HL-60 (cell line): ENCODE measurements around the gene IRAK3.
"Not testable (repeated sequence)": the region's sequence is repeated elsewhere in the genome, so short reads cannot be mapped to it uniquely, and the experiment has no call there.

Source experiments
- DNase-seq, 2 experiments: peaks; one replicate each; pipeline ENCODE4 v3.0.0-alpha.2; 2010 to 2020; ENCODE audit warnings: low read depth in 1 of 2, low spot score in 1 of 2
- H3K27ac ChIP-seq: fragments of 250-450 bp; sonication (Bioruptor Pico); replicated peaks from 2 replicates; pipeline ENCODE4 v1.5.1; 2020; ENCODE audit warnings: mild to moderate bottlenecking, moderate library complexity
- H3K27me3 ChIP-seq: fragments of 250-450 bp; sonication (Bioruptor Pico); 2 replicates; pipeline ENCODE4 v1.5.1; 2021; ENCODE audit warnings: mild to moderate bottlenecking, moderate library complexity; ENCODE audit not compliant: insufficient read depth, poor library complexity, severe bottlenecking
- H3K4me3 ChIP-seq: replicated peaks from 2 replicates; pipeline ENCODE4 v1.5.1; 2011; ENCODE audit warnings: mild to moderate bottlenecking, control low read depth, low read length; ENCODE audit not compliant: insufficient read depth
- GABPA ChIP-seq: IDR thresholded peaks from 2 replicates; pipeline ENCODE4 v1.6.1; 2012; ENCODE audit warnings: low read depth
- POLR2AphosphoS5 ChIP-seq: IDR thresholded peaks from 2 replicates; pipeline ENCODE4 v1.6.1; 2012; ENCODE audit warnings: low read depth
- SPI1 ChIP-seq: IDR thresholded peaks from 2 replicates; pipeline ENCODE4 v1.6.1; 2012; ENCODE audit warnings: low read depth, mild to moderate bottlenecking, borderline replicate concordance
- TF ChIP-seq, protein P1 (sequence below): IDR thresholded peaks from one replicate; pipeline ENCODE4 v1.5.1; 2011; ENCODE audit warnings: low read length, control low read depth, inconsistent platforms; ENCODE audit not compliant: insufficient read depth
- TF ChIP-seq, protein P2 (sequence below): IDR thresholded peaks from 2 replicates; pipeline ENCODE4 v1.6.1; 2012; ENCODE audit warnings: low read depth; ENCODE audit not compliant: insufficient replicate concordance

The IRAK3 gene

DNA sequence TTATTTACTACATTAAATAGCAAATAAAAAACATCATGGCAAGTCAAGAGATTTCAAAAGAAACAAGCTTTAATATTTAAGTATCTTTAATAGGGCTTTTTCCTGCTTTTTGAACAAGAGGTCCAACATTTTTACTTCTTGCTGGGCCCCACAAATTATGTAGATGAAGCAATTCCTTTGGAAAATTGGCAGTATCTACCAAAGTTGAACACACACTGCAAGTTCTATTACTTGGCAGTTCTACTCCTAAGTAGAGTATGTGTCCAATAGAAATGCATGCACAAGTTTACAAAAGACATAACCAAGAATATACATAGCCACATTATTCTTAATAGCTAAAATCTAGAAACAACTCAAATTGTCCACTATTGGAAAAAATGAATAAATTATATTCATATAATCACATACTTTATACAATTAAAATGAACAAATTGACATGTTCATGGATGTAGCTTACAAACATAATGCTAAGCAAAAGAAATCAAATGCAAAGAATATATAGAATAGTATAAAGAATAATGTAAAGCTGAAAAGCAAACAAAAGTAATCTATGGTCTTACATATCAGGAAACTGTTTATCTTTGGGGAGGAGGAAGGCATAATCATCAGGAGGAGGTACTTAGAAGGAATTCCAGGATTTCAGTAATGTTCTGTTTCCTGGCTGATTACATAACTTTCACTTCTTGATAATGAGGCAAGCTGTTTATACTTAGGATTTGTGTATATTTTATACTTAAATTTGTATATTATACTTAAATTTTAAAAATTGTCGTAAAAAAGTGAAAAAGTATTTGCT is 12.7 kb upstream of the IRAK3 start:
- H3K27ac ChIP-seq = no peak overlapping the region
- no peaks in the 10 kb centered on the region for H3K27me3 ChIP-seq
- DNase-seq = no peak
- H3K4me3 ChIP-seq = no peak overlapping the region
- TF ChIP-seq POLR2AphosphoS5 = no peak

DNA sequence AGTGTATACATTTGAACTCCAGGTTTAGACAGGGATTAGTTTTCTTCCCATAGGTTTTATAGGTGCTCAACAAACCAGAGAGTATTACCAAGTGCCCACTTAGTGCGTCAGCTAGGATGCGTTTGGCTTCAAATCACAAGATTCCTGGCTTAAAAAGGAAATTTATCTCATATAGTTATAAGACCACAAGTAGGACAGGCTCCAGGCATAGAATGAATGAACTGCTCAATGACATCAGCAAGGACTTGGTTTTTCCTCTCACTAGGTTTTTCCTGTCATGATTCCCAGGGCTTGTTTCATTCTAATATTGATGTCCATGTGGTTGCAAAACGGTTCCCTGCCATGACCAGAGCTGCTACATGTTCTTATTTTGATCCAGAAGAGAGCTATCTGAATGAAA is 6.1 kb upstream of the IRAK3 start:
- TF ChIP-seq GABPA = no peak
- Histone ChIP-seq H3K27me3 (no peaks in the 10 kb centered on the region), H3K27ac (no peak overlapping the region), H3K4me3 (no peak overlapping the region)
- DNase-seq = no peak

DNA sequence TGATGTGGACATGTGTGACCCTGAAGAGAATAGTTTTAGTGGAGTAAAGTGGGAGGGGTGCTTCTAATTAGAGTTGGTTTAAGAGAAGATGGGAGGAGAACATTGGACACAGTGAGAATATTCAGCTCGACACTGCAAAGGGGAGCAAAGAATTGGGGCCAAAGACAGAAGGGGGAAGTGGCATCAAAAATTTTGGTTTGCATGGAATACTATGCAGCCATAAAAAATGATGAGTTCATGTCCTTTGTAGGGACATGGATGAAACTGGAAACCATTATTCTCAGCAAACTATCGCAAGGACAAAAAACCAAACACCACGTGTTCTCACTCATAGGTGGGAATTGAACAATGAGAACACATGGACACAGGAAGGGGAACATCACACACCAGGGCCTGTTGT is 4.2 kb upstream of the IRAK3 start:
- not testable (repeated sequence) for H3K27ac ChIP-seq, H3K4me3 ChIP-seq, DNase-seq, H3K27me3 ChIP-seq

DNA sequence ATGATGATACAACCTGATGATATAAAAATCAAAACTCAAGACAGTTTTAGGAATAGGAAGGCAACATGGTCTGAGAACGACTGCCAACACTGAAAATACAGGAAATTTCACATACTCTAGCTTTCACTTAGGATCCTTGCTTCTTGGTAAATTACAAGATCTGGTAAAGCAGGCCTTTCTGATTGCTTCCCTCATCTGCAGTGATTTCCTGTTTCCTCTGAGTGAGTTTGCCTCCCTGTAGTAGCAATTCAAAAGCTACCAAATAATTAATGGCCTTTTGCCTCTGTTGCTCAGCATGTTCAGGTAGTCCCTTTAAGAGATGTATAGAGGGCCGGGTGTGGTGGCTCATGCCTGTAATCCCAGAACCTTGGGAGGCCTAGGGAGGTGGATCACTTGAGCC is 2.0 kb upstream of the IRAK3 start:
- Histone ChIP-seq H3K27ac (no peak overlapping the region), H3K27me3 (no peaks in the 10 kb centered on the region), H3K4me3 (no peak overlapping the region)
- no peak for DNase-seq
- TF ChIP-seq SPI1 (no peak), GABPA (no peak), POLR2AphosphoS5 (no peak)
- TF ChIP-seq, protein P1, sequence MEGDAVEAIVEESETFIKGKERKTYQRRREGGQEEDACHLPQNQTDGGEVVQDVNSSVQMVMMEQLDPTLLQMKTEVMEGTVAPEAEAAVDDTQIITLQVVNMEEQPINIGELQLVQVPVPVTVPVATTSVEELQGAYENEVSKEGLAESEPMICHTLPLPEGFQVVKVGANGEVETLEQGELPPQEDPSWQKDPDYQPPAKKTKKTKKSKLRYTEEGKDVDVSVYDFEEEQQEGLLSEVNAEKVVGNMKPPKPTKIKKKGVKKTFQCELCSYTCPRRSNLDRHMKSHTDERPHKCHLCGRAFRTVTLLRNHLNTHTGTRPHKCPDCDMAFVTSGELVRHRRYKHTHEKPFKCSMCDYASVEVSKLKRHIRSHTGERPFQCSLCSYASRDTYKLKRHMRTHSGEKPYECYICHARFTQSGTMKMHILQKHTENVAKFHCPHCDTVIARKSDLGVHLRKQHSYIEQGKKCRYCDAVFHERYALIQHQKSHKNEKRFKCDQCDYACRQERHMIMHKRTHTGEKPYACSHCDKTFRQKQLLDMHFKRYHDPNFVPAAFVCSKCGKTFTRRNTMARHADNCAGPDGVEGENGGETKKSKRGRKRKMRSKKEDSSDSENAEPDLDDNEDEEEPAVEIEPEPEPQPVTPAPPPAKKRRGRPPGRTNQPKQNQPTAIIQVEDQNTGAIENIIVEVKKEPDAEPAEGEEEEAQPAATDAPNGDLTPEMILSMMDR = no peak
- TF ChIP-seq, protein P2, sequence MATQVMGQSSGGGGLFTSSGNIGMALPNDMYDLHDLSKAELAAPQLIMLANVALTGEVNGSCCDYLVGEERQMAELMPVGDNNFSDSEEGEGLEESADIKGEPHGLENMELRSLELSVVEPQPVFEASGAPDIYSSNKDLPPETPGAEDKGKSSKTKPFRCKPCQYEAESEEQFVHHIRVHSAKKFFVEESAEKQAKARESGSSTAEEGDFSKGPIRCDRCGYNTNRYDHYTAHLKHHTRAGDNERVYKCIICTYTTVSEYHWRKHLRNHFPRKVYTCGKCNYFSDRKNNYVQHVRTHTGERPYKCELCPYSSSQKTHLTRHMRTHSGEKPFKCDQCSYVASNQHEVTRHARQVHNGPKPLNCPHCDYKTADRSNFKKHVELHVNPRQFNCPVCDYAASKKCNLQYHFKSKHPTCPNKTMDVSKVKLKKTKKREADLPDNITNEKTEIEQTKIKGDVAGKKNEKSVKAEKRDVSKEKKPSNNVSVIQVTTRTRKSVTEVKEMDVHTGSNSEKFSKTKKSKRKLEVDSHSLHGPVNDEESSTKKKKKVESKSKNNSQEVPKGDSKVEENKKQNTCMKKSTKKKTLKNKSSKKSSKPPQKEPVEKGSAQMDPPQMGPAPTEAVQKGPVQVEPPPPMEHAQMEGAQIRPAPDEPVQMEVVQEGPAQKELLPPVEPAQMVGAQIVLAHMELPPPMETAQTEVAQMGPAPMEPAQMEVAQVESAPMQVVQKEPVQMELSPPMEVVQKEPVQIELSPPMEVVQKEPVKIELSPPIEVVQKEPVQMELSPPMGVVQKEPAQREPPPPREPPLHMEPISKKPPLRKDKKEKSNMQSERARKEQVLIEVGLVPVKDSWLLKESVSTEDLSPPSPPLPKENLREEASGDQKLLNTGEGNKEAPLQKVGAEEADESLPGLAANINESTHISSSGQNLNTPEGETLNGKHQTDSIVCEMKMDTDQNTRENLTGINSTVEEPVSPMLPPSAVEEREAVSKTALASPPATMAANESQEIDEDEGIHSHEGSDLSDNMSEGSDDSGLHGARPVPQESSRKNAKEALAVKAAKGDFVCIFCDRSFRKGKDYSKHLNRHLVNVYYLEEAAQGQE = no peak

DNA sequence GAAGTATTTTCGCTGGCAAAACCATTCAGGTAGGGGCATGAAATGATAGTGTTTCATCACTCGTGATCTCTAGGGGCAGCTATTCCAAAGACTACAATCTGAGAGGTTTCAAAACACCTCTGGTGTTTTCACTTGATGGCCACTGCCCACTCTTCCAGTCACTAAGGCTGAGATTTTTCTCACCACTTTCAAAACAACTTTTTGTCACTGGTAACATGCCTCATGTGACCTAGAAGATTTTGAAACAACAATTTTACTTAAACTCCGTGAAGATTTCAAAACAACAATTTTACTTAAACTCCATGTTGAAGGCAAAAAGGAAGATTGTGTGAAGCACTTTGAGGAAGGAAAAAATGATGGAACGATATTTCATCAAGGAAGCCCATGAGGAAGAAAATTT is 1.2 kb upstream of the IRAK3 start:
- Histone ChIP-seq H3K27ac (peak overlapping the region; percentile 80), H3K27me3 (no peaks in the 10 kb centered on the region), H3K4me3 (no peak overlapping the region)
- TF ChIP-seq GABPA (no peak), SPI1 (no peak), POLR2AphosphoS5 (no peak)
- TF ChIP-seq, protein P1 = no peak
- TF ChIP-seq, protein P2 = no peak
- peak in 1 of 2 experiments; percentile 13 for DNase-seq
